Measurements from ENCODE around the gene URI1. TPM values are rescaled to one million over a fixed set of nuclear protein-coding genes. Genes with fewer than 3 reads are reported as not detected.

The URI1 gene
- total RNA-seq, 6 experiments from 2014 or later = 45.8 to 53.8 (median 47.1) TPM

GRCh38 chr19:30061223-30062064 lies 119.4 kb downstream of the URI1 start:
- no peaks in the 10 kb centered on the region for H3K36me3 Mint-ChIP-seq (ENCODE audit: low read depth)
- H3K4me1 Mint-ChIP-seq (ENCODE audit: low read depth) = no peaks in the 10 kb centered on the region
- DNase-seq = no peak
- TF ChIP-seq, protein P1, sequence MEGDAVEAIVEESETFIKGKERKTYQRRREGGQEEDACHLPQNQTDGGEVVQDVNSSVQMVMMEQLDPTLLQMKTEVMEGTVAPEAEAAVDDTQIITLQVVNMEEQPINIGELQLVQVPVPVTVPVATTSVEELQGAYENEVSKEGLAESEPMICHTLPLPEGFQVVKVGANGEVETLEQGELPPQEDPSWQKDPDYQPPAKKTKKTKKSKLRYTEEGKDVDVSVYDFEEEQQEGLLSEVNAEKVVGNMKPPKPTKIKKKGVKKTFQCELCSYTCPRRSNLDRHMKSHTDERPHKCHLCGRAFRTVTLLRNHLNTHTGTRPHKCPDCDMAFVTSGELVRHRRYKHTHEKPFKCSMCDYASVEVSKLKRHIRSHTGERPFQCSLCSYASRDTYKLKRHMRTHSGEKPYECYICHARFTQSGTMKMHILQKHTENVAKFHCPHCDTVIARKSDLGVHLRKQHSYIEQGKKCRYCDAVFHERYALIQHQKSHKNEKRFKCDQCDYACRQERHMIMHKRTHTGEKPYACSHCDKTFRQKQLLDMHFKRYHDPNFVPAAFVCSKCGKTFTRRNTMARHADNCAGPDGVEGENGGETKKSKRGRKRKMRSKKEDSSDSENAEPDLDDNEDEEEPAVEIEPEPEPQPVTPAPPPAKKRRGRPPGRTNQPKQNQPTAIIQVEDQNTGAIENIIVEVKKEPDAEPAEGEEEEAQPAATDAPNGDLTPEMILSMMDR (IDR thresholded peaks at IDR 0.05) = no peak
- H3K4me3 Mint-ChIP-seq = no peak overlapping the region
- no peak overlapping the region for H3K27ac Mint-ChIP-seq
- H3K27me3 Mint-ChIP-seq (ENCODE audit: insufficient read depth) = peaks cover 4% of the 10 kb centered on the region; the same call in 1 of the 2 replicates
- no peaks in the 10 kb centered on the region for H3K9me3 Mint-ChIP-seq

DNA sequence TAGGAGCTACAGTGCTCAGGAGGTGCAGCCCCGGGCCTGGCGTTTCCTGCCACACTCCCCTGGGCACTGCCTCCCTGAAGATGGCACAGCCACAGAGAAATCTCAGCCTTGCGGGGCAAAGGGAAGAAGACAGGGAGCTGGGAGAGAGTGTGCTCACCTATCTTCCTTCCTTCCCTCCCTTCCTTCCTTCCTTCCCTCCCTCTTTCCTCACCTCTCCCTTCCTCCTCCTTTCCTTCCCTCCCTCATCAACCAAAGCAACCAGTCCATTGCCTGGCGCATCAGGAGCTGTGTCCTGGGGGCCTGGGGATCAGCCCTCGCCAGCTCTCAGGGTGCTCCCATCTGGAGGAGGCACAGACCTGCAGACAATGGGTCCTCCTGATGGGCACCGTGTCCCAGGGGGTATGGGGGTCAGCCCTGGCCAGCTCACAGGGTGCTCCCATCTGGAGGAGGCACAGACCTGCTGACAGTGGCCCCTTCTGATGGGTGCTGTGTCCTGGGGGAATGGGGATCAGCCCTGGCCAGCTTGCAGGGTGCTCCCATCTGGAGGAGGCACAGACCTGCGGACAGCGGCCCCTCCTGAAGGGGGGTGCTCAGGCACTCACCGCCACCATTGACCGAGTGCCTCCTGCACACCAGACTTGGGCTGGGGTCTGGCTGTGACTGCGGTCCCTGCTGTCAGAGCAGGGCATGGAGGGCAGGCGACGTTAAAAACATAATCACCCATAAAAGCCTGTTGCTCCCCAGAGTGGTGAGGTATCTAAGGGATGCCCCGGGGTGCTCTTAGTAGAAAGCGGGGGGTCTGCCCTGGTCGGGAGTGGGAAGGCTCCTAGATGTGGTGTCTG lies 120.2 kb downstream of the URI1 start:
- Mint-ChIP-seq H3K27ac (no peak overlapping the region), H3K4me1 (ENCODE audit: low read depth) (no peaks in the 10 kb centered on the region), H3K4me3 (no peak overlapping the region), H3K36me3 (ENCODE audit: low read depth) (no peaks in the 10 kb centered on the region), H3K9me3 (no peaks in the 10 kb centered on the region; the same call in 1 of the 2 replicates), H3K27me3 (ENCODE audit: insufficient read depth) (peaks cover 4% of the 10 kb centered on the region; the same call in 1 of the 2 replicates)
- DNase-seq = no peak
- TF ChIP-seq, protein P1 (IDR thresholded peaks at IDR 0.05) = no peak

GRCh38 chr19:30062907-30063649 lies 121.0 kb downstream of the URI1 start:
- Mint-ChIP-seq H3K4me1 (ENCODE audit: low read depth) (no peaks in the 10 kb centered on the region), H3K4me3 (no peak overlapping the region), H3K27ac (no peak overlapping the region), H3K9me3 (no peaks in the 10 kb centered on the region; the same call in 1 of the 2 replicates), H3K36me3 (ENCODE audit: low read depth) (no peaks in the 10 kb centered on the region), H3K27me3 (ENCODE audit: insufficient read depth) (peaks cover 4% of the 10 kb centered on the region; the same call in 1 of the 2 replicates)
- no peak for DNase-seq
- TF ChIP-seq, protein P1 (IDR thresholded peaks at IDR 0.05) = no peak

DNA sequence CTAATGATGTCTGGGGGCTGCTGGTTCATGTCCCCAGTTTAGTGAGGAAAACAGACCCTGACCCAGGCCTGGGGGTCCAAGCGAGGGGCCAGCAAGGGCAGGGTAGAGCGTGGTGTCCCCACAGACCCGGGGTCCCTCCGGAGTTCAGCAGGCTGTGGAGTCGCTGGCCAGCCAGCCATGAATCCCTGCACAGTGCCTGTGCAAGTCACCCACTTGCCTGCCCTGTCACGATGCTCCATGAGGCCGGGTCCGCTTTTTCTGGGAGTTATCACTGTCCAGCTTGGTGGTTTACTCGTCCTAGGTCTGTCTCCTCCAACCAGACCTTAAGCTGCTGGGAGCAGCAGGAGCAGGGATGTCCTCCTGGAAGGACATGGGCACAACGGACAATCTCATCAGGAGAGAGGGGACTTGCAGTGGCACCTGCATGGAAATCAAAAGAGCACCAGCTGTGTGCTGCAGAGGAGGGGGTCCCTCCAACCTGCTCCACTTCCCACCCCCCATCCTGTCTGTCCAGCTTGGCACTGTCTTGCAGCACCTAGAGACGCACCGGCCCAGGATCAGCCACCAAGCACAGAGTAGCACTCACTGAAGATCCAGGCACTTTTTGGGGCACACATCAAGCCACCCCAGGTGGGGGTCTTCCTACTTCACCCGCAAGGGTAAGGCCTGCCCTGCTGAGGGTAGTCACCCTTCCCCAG lies 121.8 kb downstream of the URI1 start:
- H3K4me3 Mint-ChIP-seq = no peak overlapping the region
- no peaks in the 10 kb centered on the region for H3K4me1 Mint-ChIP-seq (ENCODE audit: low read depth)
- no peak overlapping the region for H3K27ac Mint-ChIP-seq
- H3K36me3 Mint-ChIP-seq (ENCODE audit: low read depth) = no peaks in the 10 kb centered on the region
- H3K9me3 Mint-ChIP-seq = peaks cover 3% of the 10 kb centered on the region; the same call in 1 of the 2 replicates
- H3K27me3 Mint-ChIP-seq (ENCODE audit: insufficient read depth) = peaks cover 3% of the 10 kb centered on the region; the same call in 1 of the 2 replicates
- no peak for DNase-seq
- TF ChIP-seq, protein P1 (IDR thresholded peaks at IDR 0.05) = no peak

- Mint-ChIP-seq H3K4me3 (no peak overlapping the region), H3K27me3 (ENCODE audit: insufficient read depth) (peaks cover 1% of the 10 kb centered on the region; the same call in 1 of the 2 replicates), H3K4me1 (ENCODE audit: low read depth) (no peaks in the 10 kb centered on the region), H3K9me3 (peaks cover 5% of the 10 kb centered on the region; the same call in 1 of the 2 replicates), H3K27ac (no peak overlapping the region), H3K36me3 (ENCODE audit: low read depth) (no peaks in the 10 kb centered on the region)
- TF ChIP-seq, protein P1 (IDR thresholded peaks at IDR 0.05) = no peak
- DNase-seq = no peak
Measured at GRCh38 chr19:30064348-30064699, 122.3 kb downstream of the URI1 start.
